Measurements from ENCODE around the gene REPS2.
"Not testable (repeated sequence)": the region's sequence is repeated elsewhere in the genome, so short reads cannot be mapped to it uniquely, and the experiment has no call there.

Gene REPS2

DNA sequence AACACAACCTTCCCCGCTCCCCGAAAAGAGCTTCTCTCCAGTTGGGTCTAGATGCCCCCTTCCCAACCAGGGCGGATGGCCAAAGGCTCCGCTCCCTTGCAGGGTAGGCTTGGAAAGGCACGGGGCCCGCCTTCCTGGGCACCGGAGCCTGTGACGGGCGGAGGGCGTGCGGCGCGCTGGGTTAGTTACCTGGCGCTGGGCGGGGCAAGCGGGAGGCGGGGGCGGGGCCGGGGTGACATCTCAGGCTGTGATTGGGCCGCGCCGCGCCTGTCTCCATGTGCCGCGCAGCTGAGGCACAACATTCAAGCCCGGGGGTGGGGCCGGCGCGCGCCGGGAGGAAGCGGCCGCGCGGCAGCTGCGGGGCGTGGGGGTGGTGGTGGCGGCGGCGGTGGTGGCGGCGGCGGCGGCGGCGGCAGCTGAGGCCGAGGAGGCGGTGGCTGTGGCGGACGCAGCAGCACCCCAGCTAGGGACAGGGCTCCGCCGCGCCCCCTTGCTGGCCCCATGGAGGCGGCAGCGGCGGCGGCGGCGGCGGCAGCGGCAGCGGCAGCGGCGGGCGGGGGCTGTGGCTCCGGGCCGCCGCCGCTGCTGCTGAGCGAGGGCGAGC lies at the start of gene REPS2:
TSS of gene REPS2 (plus strand) at position 298 of the 604 bp plus-strand sequence. CDS start at position 502, 204 bp downstream.
- no peak for DNase-seq

DNA sequence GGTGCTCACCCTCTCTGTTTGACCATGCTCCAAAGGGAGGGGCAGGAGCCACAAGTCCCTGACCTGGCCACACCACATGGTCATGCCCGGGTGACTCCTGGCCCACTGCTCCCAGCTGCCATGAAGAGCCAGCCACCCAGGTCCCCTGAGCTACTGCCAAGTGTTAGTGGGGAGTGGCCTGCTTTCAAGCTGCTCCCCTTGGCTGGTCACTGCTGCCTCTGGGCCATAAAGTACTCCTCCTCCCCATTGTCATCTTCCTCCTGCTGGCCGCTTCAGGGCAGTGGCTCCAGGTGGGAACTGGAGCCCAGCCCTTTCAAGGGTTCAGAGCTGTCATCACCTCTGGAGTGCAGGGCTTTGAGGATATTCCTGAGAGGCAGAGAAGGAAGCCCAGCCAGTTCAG lies 49.0 kb upstream of the REPS2 start:
- DNase-seq, result no peak

DNA sequence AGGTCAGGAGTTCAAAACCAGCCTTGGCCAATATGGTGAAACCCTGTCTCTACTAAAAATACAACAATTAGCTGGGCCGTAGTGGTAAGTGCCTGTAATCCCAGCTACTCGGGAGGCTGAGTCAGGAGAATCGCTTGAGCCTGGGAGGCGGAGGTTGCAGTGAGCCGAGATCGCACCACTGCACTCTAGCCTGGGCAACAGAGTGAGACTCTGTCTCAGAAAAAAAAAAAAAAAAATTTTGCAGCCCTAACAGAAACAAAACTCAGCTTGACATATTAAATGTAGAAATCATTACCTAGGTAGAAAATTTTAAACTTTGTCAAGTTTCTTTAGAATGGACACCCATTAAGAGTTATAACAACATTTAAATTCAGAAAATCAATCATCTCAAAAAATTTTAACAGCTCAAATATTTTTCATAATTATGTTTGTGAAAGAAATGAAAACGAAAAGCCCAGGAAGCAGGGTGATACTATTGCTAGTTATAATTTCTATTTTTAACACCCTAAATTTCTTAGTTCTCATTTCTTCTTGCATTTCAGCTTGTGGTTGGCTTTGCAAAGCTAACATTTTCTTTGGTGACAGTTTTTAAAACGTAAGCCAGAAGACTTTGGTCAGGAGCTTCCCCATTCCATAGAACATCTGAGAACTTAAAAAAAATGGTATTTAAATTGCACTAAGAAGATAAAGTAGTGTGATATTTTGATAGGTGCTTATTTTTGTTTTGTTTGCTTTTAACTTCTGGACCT lies 43.0 kb upstream of the REPS2 start:
- DNase-seq, result no peak

DNA sequence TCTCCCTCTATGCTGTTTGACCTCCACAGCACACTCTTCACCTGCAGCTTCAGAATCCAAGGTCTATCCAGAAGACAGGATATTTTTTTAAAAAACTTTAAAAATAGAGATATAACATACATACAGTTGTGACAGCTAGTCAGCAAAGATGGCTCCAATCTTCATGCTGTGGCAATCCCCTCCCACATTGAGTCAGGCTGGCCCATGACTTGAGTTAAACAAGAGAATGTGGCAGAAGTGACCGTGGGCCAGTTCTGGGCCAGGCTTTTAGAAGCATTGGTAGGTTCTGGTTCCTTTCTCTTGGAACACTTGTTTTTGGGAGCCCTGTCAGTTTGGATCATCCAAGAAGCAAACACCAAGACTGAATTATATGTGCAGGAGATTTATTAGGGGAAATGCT lies 36.1 kb upstream of the REPS2 start:
- no peak for DNase-seq

DNA sequence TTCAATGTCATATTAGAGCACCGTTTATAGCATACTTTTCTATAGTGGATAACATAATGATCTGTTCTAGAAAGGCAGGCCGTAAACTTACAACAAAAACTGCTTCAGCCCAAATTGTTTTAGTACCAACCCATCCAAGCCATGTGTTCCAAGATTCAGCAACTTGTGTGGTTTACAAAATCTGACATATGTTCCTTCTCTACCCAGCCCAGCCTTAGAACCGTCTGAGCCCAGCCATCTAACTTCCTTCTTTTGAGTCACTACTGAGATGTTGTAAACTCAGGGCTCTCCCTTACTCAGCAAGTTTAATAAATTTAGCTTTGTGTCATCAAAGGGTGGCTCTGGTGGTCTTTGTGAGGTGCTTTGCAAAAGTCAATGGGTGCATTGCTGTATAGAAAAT lies 32.4 kb upstream of the REPS2 start:
- DNase-seq, result no peak

DNA sequence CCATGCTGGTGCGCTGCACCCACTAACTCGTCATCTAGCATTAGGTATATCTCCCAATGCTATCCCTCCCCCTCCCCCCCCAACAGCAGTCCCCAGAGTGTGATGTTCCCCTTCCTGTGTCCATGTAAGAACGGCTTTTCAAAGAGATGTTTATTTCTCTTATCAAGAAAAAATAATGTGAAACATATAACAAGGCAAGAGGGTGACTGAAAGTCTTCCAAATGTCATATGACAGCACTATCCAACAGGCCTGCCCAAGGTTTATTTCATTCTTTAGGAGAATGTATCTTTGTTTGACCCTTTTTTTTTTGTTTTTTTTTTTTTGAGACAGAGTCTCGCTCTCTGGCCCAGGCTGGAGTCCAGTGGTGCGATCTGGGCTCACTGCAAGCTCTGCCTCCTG lies 29.9 kb upstream of the REPS2 start:
- no peak for DNase-seq

DNA sequence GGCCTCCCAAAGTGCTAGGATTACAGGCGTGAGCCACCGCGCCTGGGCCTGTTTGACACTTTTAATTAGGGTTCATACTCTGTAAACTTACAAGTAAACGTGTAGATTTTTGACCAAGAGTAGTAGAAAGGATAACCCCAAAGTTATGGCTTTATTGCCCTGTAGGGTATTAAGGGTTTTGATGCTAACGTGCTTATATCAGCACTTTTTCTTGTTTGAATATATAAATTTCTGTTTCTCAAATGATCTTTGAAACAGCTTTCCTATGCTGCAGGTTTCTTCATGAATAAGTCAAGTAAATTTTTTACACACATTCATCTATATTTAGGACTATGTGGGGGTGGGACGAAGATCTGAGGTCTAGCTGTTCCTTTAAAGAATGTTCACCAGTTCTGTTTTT lies 29.3 kb upstream of the REPS2 start:
- no peak for DNase-seq

DNA sequence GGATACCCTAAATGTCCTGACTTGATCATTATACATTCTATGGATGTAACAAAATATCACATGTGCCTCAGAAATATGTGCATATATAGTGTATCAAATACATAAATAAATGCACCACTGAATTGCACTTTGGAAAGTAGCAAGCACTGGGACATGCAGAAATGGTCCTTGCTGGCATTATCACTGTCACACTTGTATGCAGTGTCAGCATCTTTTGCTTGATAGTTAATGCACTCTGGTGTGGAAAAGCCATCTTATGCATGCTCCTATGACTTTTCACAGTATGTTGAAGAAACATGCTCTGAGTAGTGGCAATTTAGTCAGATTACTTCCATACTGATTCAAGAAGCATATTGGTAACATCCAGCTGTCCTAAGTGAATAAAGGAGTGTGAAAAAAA lies 27.5 kb upstream of the REPS2 start:
- no peak for DNase-seq

DNA sequence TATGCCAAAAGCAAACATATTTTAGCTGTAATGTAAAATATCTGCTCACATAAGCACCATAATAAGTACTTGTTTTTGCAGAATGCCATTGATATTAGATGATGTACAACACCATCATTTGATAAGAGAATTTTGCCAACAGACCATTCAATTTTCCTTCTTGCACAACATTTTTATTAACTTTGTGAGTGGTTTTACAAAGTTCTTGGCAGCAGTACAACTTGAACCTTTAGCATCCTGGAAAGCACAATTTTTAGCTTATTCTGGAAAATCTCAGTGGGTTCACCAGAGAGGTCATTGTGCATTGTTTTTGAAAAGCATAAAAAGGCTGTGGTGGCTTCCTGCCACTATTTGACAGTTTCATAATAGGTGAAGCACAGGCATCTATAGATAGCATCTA lies 26.4 kb upstream of the REPS2 start:
- no peak for DNase-seq

DNA sequence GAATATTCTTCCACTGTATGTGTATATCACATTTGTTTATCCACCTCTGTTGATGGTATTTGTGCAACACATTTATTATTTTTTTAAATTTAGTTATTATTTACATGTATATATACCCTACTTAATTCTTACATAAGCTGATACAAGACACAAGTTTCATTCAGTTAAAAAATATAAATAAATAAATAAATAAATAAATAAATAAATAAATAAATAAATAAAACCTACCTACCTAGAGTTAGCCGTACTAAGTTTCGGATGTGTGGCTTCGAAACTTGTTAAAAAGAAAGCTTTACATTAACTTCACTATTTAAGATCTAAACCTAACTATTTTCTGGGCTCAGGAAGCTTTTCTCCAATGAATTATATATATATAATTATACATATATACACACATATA lies 23.3 kb upstream of the REPS2 start:
- no peak for DNase-seq

DNA sequence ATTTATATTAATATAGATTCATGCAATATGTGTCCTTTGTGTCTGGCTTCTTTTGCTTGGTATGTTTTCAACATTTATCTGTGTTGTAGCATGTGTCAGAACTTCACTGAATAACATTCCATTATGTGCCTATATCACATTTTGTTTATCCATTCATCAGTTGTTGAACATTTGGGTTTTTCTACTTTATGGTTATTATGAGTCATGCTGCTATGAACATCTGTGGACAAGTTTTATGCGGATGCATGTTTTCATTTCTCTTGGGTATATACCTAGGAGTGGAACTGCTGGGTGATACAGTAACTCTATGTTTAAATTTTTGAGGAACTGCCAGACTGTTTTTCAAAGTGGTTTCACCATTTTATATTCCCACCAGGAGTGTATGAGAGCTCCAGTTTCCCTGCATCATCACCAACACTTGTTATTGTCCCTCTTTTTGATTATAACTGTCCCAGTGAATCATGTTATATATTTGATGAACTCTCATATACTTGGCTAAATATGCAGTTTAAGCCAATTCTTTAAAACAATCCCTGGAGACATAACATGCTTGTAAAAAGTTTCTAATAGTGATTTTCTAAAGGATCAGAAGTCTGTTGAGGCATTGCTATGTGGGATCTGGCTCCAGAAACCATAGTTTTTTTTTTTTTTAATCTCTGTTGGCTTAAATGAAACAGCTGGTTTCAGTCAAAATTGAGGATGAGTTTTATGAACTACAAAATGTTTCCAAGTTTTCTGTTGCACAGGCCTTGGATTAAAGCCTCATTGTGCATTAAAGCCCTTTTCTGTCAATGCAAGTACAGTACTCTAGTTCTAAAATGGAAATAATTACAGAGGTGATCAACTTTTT lies 21.6 kb upstream of the REPS2 start:
- no peak for DNase-seq

DNA sequence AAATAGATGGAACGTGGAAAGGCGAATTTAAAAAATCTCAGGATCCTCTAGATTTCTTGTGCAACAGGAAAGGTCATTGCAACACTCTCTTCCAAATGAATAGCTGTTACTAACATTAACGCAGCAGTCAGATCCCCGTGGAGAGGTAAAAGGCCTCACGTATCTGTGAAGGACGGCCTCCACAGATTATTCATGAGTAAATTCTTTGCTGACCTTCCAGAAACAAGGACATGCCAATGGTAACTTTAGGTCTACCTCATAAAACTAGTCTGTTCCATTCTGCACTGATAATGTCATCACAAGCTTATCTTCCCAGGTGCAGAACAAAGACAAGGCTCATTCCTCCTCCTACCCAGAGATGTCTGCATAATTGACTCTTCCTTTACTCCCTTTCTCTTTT lies 16.1 kb upstream of the REPS2 start:
- no peak for DNase-seq

DNA sequence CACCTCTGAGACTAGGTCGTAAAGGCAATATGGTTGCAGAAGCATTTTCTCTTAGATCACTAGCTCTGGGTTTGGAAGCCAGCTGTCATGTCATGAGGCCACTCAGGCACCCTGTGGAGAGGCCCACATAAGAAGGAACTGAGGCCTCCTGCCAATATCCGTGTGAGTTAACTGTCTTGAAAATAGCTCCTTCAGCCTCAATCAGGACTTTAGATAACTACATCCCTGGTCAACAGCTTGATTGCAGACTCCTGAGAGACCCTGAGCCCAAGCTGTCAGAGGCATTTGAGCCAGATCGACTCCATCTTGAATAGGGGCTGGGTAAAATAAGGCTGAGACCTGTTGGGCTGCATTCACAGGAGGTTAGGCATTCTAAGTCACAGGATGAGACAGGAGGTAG lies 15.1 kb upstream of the REPS2 start:
- DNase-seq, result no peak

DNA sequence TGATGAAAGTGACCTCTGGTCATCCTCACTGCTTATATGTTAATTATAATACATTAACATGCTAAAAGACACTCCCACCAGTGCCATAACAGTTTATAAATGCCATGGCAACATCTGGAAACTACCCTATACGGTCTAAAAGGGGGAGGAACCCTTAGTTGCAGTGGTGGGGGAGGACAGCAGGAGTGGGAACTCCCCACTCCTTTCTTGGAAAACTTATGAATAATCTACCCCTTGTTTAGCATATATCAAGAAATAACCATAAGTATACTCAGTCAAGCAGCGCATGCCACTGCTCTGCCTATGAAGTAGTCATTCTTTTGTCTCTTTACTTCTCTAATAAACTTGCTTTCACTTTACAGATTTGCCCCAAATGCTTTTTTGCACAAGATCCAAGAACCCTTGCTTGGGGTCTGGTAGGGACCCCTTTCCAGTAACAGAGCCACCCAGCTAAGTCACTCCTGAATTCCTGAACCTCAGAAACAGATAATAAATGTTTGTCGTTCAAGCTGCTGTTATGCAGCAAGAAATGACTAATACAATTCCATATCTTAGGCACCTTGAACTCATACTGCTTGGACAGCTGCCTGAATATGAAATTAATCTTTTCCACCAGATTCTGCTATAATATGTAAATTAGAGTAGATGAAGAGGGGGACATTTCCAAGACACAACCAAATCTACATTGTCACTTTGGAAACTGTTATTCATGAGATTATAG lies 14.4 kb upstream of the REPS2 start:
- DNase-seq, result no peak

DNA sequence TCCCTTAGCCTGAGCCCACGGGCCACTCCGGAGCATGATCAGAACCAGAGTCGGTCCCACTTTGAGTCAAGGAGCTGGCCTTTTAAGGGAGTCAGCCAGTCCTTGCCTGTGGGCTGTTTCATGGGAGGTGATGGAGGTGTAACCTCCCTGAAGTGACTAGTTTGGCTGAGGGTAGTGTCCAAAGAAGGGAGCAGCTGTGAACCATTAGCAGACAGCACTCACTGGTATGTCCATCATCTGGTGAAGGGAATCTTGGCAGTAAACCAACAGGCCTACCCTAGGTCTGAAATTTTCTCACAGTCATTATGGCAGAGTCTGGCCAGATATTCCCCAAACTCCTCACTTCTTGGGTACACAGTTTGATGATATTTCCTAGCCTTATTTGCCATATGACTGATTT lies 12.3 kb upstream of the REPS2 start:
- no peak for DNase-seq

DNA sequence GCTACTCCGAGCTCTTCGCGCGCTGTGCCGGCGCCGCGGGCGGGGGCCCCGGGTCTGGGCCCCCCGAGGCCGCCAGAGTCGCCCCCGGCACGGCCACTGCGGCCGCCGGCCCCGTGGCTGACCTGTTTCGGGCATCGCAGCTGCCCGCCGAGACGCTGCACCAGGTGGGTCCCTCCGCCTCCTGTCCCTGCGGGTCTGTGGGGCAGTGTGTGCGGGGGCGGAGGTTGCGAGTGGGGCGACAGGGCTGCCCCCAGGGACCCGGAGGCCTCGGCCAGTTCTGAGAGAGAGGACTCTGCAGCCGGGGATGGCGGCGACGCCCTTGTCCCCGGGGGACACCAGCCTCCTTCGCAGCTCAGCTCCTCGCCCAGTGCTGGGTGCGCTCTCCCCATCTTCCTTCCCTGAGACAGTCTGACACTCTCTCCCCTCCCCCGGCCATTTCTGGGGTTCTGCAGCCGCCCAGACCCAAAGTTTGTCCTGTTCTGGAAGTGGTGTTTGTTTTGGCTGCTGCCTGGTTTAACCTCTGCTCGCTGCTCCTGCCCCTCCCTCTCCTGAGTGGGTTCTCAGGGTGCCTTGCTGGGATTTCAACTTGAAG lies 609 bp downstream of the REPS2 start:
- no peak for DNase-seq

DNA sequence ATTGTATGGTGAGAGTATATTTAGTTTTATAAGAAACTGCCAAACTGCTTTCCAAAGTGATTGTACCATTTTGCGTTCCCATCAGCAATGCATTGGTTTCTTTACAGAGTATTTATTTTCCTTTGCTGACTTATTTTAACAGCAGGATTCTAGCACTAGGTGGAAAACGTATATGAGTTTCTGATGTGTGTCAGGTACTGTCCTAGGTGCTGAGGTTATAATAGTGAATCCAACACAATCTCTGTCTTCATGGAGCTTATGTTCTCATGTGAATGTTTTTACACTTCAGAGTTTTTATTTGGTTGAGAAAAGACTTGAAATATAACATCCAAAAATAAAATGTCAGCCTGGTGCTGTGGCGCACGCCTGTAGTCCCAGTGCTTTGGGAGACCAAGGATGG lies 4.0 kb downstream of the REPS2 start:
- no peak for DNase-seq

DNA sequence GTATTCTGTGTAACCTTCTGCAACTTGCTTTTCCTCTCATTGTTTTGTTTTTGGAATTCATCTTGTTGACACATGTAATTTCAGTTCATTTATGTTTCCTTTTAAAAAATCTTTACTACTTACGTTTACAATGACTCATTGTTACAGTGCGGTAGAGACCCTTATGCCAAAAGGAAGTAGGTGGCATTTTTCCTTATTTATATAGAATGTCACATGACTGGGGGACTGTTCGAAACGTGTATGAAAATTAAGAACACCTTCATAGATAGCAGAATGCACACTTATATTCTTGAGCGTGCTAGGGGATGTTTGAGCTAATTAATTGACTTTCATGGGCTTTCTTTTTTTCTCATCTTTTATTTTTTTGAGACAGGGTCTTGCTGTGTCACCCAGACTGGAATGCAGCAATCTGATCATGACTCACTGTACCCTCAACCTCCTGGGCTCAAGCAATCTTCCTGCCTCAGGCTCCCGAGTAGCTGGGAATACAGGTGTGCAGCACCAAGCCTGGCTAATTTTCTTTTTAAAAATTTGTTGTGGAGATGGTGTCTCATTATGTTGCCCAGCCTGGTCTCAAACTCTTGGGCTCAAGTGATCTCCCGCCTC lies 7.3 kb downstream of the REPS2 start:
- no peak for DNase-seq

DNA sequence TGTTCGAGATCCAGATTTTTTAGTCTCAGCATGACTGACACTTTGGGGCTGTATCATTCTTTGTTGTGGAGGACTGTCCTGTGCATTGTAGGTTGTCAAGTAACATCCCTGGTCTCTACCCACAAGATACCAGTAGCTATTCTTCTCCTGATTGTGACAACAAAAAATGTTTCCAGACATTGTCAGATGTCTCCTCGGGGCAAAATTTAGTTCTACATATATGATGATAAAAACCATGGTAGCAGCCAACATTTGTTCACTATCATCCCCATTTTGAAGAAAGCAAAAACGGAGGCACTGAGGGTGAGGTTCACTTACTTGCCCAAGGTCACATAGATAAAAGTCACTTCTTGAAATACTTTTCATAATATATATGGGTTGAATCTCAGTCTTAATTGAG lies 11.3 kb downstream of the REPS2 start:
- DNase-seq, result no peak

DNA sequence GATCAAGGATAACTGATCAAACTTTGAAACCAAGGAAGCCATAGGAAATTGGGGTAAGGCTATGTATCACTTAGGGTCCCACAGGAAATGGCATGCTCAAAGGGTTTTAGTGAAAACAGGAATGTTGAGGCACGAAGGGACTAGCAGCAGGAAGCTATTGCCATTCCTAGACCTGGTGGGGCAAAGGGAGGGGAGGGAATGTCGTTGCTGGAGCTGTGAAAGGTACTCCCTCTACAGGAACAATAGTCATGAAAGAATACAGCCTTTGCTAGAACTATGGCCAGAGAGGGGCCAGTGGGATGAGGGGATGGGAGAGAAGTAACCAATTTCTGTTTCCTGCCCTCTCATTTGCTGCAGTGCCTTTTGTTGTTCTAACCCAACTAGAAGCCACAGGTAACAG lies 11.9 kb downstream of the REPS2 start:
- no peak for DNase-seq

DNA sequence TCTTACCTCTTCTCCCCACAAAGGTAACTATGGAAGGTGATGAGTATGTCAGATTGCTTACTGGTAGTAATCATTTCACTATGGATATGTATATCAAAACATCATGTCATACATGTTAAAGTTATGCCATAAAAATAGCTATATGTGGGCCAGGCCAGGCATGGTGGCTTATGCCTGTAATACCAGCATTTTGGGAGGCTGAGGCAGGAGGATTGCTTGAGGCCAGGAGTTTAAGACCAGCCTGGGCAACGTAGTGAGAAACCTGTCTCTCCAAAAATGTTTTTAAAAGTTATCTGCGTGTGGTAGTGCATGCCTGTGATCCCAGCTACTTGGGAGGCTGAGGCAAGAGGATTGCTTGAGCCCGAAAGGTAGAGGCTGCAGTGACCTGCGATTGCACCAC lies 16.2 kb downstream of the REPS2 start:
- DNase-seq, result not testable (repeated sequence)

DNA sequence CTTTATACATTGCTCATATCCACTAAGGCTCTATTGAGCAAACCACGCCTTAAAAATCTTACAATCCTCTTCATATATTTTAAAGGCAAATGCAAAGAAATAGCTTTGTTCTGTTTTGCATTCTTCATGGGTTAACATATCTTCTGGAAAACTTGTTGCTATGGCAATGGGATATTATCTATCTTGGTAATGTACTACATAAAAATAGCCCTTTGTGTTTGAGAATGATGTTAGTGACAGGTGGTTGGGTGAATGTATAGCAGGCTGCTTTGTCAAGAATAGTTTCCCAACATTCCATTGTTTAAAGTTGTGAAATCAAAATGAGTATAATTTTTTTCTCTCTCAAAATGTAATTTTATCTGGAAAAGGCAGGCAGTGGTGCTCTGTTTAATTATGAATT lies 16.8 kb downstream of the REPS2 start:
- no peak for DNase-seq

DNA sequence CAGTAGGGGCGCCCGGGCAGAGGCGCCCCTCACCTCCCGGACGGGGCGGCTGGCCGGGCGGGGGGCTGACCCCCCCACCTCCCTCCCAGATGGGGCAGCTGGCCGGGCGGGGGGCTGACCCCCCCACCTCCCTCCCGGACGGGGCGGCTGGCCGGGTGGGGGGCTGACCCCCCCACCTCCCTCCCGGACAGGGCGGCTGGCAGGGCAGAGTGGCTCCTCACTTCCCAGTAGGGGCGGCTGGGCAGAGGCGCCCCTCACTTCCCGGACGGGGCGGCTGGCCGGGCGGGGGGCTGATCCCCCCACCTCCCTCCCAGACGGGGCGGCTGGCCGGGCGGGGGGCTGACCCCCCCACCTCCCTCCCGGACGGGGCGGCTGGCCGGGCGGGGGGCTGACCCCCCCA lies 18.5 kb downstream of the REPS2 start:
- not testable (repeated sequence) for DNase-seq

All from NK-92 treated with Interleukin-12 subunit alpha and Interleukin-12 subunit beta, amount 100 ng/mL, for 24 hours (cell line).